Gastroesophageal sphincter (tissue), 3 donors: ENCODE results near the gene CDKN2D.
"Not testable (repeated sequence)": the region's sequence is repeated elsewhere in the genome, so short reads cannot be mapped to it uniquely, and the experiment has no call there.

Experiments used
- POLR2A ChIP-seq, 2 donors: fragments of 450-650 bp; IDR thresholded peaks; one replicate each; pipeline ENCODE4 v1.6.1; 2017; ENCODE audit warnings: antibody characterized with exemption in 2 of 2, mild to moderate bottlenecking in 2 of 2, moderate library complexity in 1 of 2
- TF ChIP-seq, protein P1 (sequence below), 4 experiments: fragments of 200-600 bp in 2 of 4; fragments of 450-650 bp in 2 of 4; sonication (generic) in 1 of 4; IDR thresholded peaks; one replicate each; pipeline ENCODE4 v1.5.1; 2017 to 2019; ENCODE audit warnings: antibody characterized with exemption in 4 of 4, mild to moderate bottlenecking in 2 of 4, moderate library complexity in 2 of 4

GRCh38 chr19:10526887-10527286 lies 41.9 kb downstream of the CDKN2D start:
- TF ChIP-seq, protein P1, sequence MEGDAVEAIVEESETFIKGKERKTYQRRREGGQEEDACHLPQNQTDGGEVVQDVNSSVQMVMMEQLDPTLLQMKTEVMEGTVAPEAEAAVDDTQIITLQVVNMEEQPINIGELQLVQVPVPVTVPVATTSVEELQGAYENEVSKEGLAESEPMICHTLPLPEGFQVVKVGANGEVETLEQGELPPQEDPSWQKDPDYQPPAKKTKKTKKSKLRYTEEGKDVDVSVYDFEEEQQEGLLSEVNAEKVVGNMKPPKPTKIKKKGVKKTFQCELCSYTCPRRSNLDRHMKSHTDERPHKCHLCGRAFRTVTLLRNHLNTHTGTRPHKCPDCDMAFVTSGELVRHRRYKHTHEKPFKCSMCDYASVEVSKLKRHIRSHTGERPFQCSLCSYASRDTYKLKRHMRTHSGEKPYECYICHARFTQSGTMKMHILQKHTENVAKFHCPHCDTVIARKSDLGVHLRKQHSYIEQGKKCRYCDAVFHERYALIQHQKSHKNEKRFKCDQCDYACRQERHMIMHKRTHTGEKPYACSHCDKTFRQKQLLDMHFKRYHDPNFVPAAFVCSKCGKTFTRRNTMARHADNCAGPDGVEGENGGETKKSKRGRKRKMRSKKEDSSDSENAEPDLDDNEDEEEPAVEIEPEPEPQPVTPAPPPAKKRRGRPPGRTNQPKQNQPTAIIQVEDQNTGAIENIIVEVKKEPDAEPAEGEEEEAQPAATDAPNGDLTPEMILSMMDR (IDR thresholded peaks at IDR 0.05): not testable (repeated sequence)
- not testable (repeated sequence) for TF ChIP-seq POLR2A (IDR thresholded peaks at IDR 0.05)
